ENCODE measurements around the gene SLC25A41. TPM values are rescaled to one million over a fixed set of nuclear protein-coding genes. Genes with fewer than 3 reads are reported as not detected.

Gene SLC25A41
- polyA plus RNA-seq, 1 donor (not counting 4 experiments of a cell fraction or from before 2014, with no cell fraction given) = not detected

GRCh38 chr19:6440905-6441304 is 7.3 kb upstream of the SLC25A41 start:
- H3K4me3 ChIP-seq (ENCODE audit: control insufficient read depth in 2 of 3, extremely low read depth in 1 of 3, insufficient read depth in 2 of 3, low read depth in 1 of 3, low read length in 3 of 3) = no peak overlapping the region
- FAIRE-seq = no peak
- H3K36me3 ChIP-seq (ENCODE audit: control insufficient read depth in 2 of 2, extremely low read depth in 1 of 2, insufficient read depth in 2 of 2, low read length in 2 of 2) = no peaks in the 10 kb centered on the region

GRCh38 chr19:6439743-6440142 is 6.2 kb upstream of the SLC25A41 start:
- FAIRE-seq (no peak), DNase-seq (ENCODE audit: low read depth, low spot score) (no peak)
- Histone ChIP-seq H3K27me3 (ENCODE audit: control insufficient read depth, extremely low read depth, insufficient read depth, low read length) (no peaks in the 10 kb centered on the region), H3K36me3 (ENCODE audit: control insufficient read depth in 2 of 2, extremely low read depth in 1 of 2, insufficient read depth in 2 of 2, low read length in 2 of 2) (no peaks in the 10 kb centered on the region), H3K79me2 (ENCODE audit: control insufficient read depth, insufficient read depth, low read length) (no peaks in the 10 kb centered on the region), H3K4me3 (ENCODE audit: control insufficient read depth in 2 of 3, extremely low read depth in 1 of 3, insufficient read depth in 2 of 3, low read depth in 1 of 3, low read length in 3 of 3) (no peak overlapping the region), H3K4me1 (ENCODE audit: control insufficient read depth, extremely low read depth, insufficient read depth, low read length) (no peaks in the 10 kb centered on the region), H2AFZ (ENCODE audit: control insufficient read depth, low read length) (no peak overlapping the region), H3K27ac (ENCODE audit: control insufficient read depth, insufficient read depth, low read length) (no peak overlapping the region), H3K9me1 (ENCODE audit: control insufficient read depth, extremely low read depth, insufficient read depth, low read length) (no peaks in the 10 kb centered on the region), H4K20me1 (ENCODE audit: control insufficient read depth, extremely low read depth, insufficient read depth, low read length) (no peaks in the 10 kb centered on the region), H3K9me3 (ENCODE audit: control insufficient read depth, low read depth, low read length) (no peaks in the 10 kb centered on the region), H3K4me2 (ENCODE audit: control insufficient read depth, extremely low read depth, insufficient read depth, low read depth, low read length) (no peak overlapping the region), H3K9ac (ENCODE audit: control insufficient read depth, extremely low read depth, insufficient read depth, low read length) (no peak overlapping the region)
- TF ChIP-seq CTCF (optimal IDR thresholded peaks at IDR 0.05 in 1 of 3, IDR thresholded peaks at IDR 0.05 in 1 of 3, conservative IDR thresholded peaks at IDR 0.05 in 1 of 3; ENCODE audit: extremely low read depth in 1 of 3, insufficient read depth in 2 of 3, low read length in 3 of 3) (no peak), EZH2 (IDR thresholded peaks at IDR 0.05; ENCODE audit: low read length) (no peak)
- dilution Hi-C loops (cut with MboI; ENCODE audit: extremely low pct_ligation_motif_present, low sequenced_read_pairs) = no loop called here

More at GRCh38 chr19:6440905-6441304, 7.3 kb upstream of the SLC25A41 start:
- no peaks in the 10 kb centered on the region for H4K20me1 ChIP-seq (ENCODE audit: control insufficient read depth, extremely low read depth, insufficient read depth, low read length)
- H3K79me2 ChIP-seq (ENCODE audit: control insufficient read depth, insufficient read depth, low read length) = no peaks in the 10 kb centered on the region
- H3K27ac ChIP-seq (ENCODE audit: control insufficient read depth, insufficient read depth, low read length) = no peak overlapping the region
- no peak for TF ChIP-seq CTCF (optimal IDR thresholded peaks at IDR 0.05 in 1 of 3, IDR thresholded peaks at IDR 0.05 in 1 of 3, conservative IDR thresholded peaks at IDR 0.05 in 1 of 3; ENCODE audit: extremely low read depth in 1 of 3, insufficient read depth in 2 of 3, low read length in 3 of 3)
- no peak overlapping the region for H3K4me2 ChIP-seq (ENCODE audit: control insufficient read depth, extremely low read depth, insufficient read depth, low read depth, low read length)
- no peaks in the 10 kb centered on the region for H3K4me1 ChIP-seq (ENCODE audit: control insufficient read depth, extremely low read depth, insufficient read depth, low read length)
- no peaks in the 10 kb centered on the region for H3K9me3 ChIP-seq (ENCODE audit: control insufficient read depth, low read depth, low read length)
- DNase-seq (ENCODE audit: low read depth, low spot score) = no peak
- dilution Hi-C loops (cut with MboI; ENCODE audit: extremely low pct_ligation_motif_present, low sequenced_read_pairs) = no loop called here
- H3K9ac ChIP-seq (ENCODE audit: control insufficient read depth, extremely low read depth, insufficient read depth, low read length) = no peak overlapping the region
- H2AFZ ChIP-seq (ENCODE audit: control insufficient read depth, low read length) = no peak overlapping the region
- no peaks in the 10 kb centered on the region for H3K9me1 ChIP-seq (ENCODE audit: control insufficient read depth, extremely low read depth, insufficient read depth, low read length)
- no peaks in the 10 kb centered on the region for H3K27me3 ChIP-seq (ENCODE audit: control insufficient read depth, extremely low read depth, insufficient read depth, low read length)
